ENCODE data around the gene DPP6. TPM values are rescaled to one million over a fixed set of nuclear protein-coding genes. Genes with fewer than 3 reads are reported as not detected.
"Not testable (repeated sequence)": the region's sequence is repeated elsewhere in the genome, so short reads cannot be mapped to it uniquely, and the experiment has no call there.

The DPP6 gene
- total RNA-seq, 1 donor from 2014 or later: 0.48 TPM

- TF ChIP-seq CTCF (IDR thresholded peaks at IDR 0.05; ENCODE audit: insufficient read depth, low read depth, low read length) (no peak), EZH2 (IDR thresholded peaks at IDR 0.05; ENCODE audit: insufficient read depth, low read length) (no peak)
- no peak overlapping the region for H3K27ac ChIP-seq (ENCODE audit: low read depth, low read length)
- Mint-ChIP-seq H3K4me3 (ENCODE audit: unreplicated experiment) (no peak overlapping the region), H3K36me3 (ENCODE audit: low read depth, unreplicated experiment) (no peaks in the 10 kb centered on the region), H3K9me3 (ENCODE audit: unreplicated experiment) (peaks cover 4% of the 10 kb centered on the region), H3K27ac (ENCODE audit: unreplicated experiment) (no peak overlapping the region), H3K4me1 (ENCODE audit: low read depth, unreplicated experiment) (peaks cover 15% of the 10 kb centered on the region), H3K27me3 (ENCODE audit: low read depth, unreplicated experiment) (no peaks in the 10 kb centered on the region)
- no peak overlapping the region for H3K4me3 ChIP-seq (ENCODE audit: insufficient read depth, low read depth, low read length)
- H4K20me1 ChIP-seq (ENCODE audit: insufficient read depth, low read length): no peaks in the 10 kb centered on the region
- no peaks in the 10 kb centered on the region for H3K36me3 ChIP-seq (ENCODE audit: insufficient read depth, low read length)
- H3K27me3 ChIP-seq (ENCODE audit: insufficient read depth, low read length): no peaks in the 10 kb centered on the region
- H2AFZ ChIP-seq (ENCODE audit: low read depth, low read length): no peak overlapping the region
- DNase-seq (ENCODE audit: low read depth): no peak
- no peaks in the 10 kb centered on the region for H3K79me2 ChIP-seq (ENCODE audit: insufficient read depth, low read length)
- H3K9me3 ChIP-seq (ENCODE audit: insufficient read depth, low read depth, low read length): no peaks in the 10 kb centered on the region
- H3K9ac ChIP-seq (ENCODE audit: low read length): no peak overlapping the region
- H3K4me1 ChIP-seq (ENCODE audit: insufficient read depth, low read length): peaks cover 5% of the 10 kb centered on the region
- FAIRE-seq: no peak
- no peak overlapping the region for H3K4me2 ChIP-seq (ENCODE audit: low read length)
These were observed 624.4 kb downstream of the DPP6 start for GRCh38 chr7:154676422-154677073.

DNA sequence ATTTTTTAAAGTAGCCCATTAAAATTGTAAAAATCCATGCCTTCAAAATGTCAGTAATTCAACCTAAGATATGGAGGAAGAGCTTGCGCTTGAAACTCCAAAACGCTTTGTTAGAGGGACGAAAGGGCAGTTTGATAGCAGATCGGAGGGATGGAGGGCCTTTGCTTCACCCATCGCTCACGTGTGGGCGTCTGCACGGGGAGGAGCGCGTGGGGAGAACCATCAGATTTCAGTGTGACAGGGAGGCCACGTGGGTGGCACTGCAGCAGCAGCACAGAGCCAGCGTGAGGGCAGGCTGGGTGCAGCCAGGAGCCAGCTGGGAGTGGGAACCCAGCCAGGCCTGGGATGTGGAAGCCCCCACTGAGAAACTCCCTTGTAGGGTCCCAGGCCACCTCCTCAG, 625.3 kb downstream of the DPP6 start:
- Mint-ChIP-seq H3K27ac (ENCODE audit: unreplicated experiment) (no peak overlapping the region), H3K27me3 (ENCODE audit: low read depth, unreplicated experiment) (no peaks in the 10 kb centered on the region), H3K9me3 (ENCODE audit: unreplicated experiment) (peaks cover 2% of the 10 kb centered on the region), H3K4me3 (ENCODE audit: unreplicated experiment) (no peak overlapping the region), H3K36me3 (ENCODE audit: low read depth, unreplicated experiment) (no peaks in the 10 kb centered on the region), H3K4me1 (ENCODE audit: low read depth, unreplicated experiment) (peaks cover 10% of the 10 kb centered on the region)
- no peaks in the 10 kb centered on the region for H3K27me3 ChIP-seq (ENCODE audit: insufficient read depth, low read length)
- no peak overlapping the region for H3K4me2 ChIP-seq (ENCODE audit: low read length)
- FAIRE-seq (no peak), DNase-seq (ENCODE audit: low read depth) (no peak)
- no peaks in the 10 kb centered on the region for H3K9me3 ChIP-seq (ENCODE audit: insufficient read depth, low read depth, low read length)
- no peaks in the 10 kb centered on the region for H3K36me3 ChIP-seq (ENCODE audit: insufficient read depth, low read length)
- no peak overlapping the region for H3K4me3 ChIP-seq (ENCODE audit: insufficient read depth, low read depth, low read length)
- no peak overlapping the region for H3K27ac ChIP-seq (ENCODE audit: low read depth, low read length)
- no peak overlapping the region for H3K9ac ChIP-seq (ENCODE audit: low read length)
- H2AFZ ChIP-seq (ENCODE audit: low read depth, low read length): no peak overlapping the region
- no peaks in the 10 kb centered on the region for H4K20me1 ChIP-seq (ENCODE audit: insufficient read depth, low read length)
- TF ChIP-seq EZH2 (IDR thresholded peaks at IDR 0.05; ENCODE audit: insufficient read depth, low read length) (no peak), CTCF (IDR thresholded peaks at IDR 0.05; ENCODE audit: insufficient read depth, low read depth, low read length) (no peak)
- H3K4me1 ChIP-seq (ENCODE audit: insufficient read depth, low read length): peaks cover 5% of the 10 kb centered on the region
- H3K79me2 ChIP-seq (ENCODE audit: insufficient read depth, low read length): no peaks in the 10 kb centered on the region

- not testable (repeated sequence) for H4K20me1 ChIP-seq (ENCODE audit: insufficient read depth, low read length); H3K4me1 Mint-ChIP-seq (ENCODE audit: low read depth, unreplicated experiment); H3K9me3 Mint-ChIP-seq (ENCODE audit: unreplicated experiment); H3K27me3 ChIP-seq (ENCODE audit: insufficient read depth, low read length); H3K27ac Mint-ChIP-seq (ENCODE audit: unreplicated experiment); H3K4me3 ChIP-seq (ENCODE audit: insufficient read depth, low read depth, low read length); H3K27ac ChIP-seq (ENCODE audit: low read depth, low read length); FAIRE-seq; H3K4me2 ChIP-seq (ENCODE audit: low read length); H3K36me3 ChIP-seq (ENCODE audit: insufficient read depth, low read length); H3K4me1 ChIP-seq (ENCODE audit: insufficient read depth, low read length); H2AFZ ChIP-seq (ENCODE audit: low read depth, low read length); DNase-seq (ENCODE audit: low read depth); H3K9me3 ChIP-seq (ENCODE audit: insufficient read depth, low read depth, low read length); H3K9ac ChIP-seq (ENCODE audit: low read length); H3K36me3 Mint-ChIP-seq (ENCODE audit: low read depth, unreplicated experiment); H3K4me3 Mint-ChIP-seq (ENCODE audit: unreplicated experiment); H3K79me2 ChIP-seq (ENCODE audit: insufficient read depth, low read length); H3K27me3 Mint-ChIP-seq (ENCODE audit: low read depth, unreplicated experiment)
These were observed 625.9 kb downstream of the DPP6 start for GRCh38 chr7:154678001-154678550.
